Measurements from ENCODE around the gene SDCBP2. TPM values are rescaled to one million over a fixed set of nuclear protein-coding genes. Genes with fewer than 3 reads are reported as not detected.
A peak's percentile ranks its signal among the peaks of the same experiment; 100 is the strongest.
"Not testable (repeated sequence)": the region's sequence is repeated elsewhere in the genome, so short reads cannot be mapped to it uniquely, and the experiment has no call there.

Gene SDCBP2
- polyA plus RNA-seq, 3 donors from 2014 or later = 1.3 to 2.0 (median 1.8) TPM

DNA sequence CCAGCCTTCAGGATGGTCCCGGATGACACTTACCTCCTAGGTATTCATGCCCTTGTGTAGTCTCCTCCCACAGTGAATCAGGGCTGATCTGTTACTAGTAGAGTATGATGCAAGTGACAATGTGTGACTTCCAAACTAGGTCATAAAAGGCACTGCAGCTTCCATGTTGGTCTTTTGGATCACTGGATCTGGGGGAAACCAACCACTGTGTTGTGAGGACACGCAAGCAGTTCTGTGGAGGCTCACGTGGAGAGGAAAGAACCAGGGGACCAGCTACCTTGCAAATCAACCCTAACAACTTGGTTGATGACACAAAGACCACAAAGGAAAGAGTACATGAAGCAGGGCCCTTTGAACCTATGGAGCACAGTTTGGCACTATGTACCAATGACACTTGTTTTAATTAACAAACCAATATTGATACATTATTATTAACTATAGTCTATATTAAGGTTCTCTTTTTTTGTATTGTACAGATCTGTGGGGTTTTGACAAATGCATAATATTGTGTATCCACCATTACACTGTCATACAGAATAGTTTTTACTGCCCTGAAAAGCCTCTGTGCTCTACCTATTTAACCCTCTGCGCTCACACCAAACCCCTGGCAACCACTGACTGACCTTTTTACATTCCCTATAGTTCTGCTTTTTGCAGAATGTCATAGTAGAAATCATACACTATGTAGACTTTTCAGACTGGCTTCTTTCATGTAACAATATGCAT lies 16.3 kb upstream of the SDCBP2 start:
- no peak overlapping the region for H3K4me3 Mint-ChIP-seq
- no peaks in the 10 kb centered on the region for H3K27me3 Mint-ChIP-seq (ENCODE audit: low read depth in 3 of 3)
- H3K4me1 Mint-ChIP-seq = peaks cover 14 to 23% of the 10 kb centered on the region in 2 donors
- no peak overlapping the region for H3K27ac Mint-ChIP-seq
- DNase-seq = no peak
- H3K36me3 Mint-ChIP-seq = peaks cover 0 to 3% (median 0%) of the 10 kb centered on the region in 3 donors
- H3K9me3 Mint-ChIP-seq = peaks cover 0 to 4% (median 0%) of the 10 kb centered on the region in 6 donors

DNA sequence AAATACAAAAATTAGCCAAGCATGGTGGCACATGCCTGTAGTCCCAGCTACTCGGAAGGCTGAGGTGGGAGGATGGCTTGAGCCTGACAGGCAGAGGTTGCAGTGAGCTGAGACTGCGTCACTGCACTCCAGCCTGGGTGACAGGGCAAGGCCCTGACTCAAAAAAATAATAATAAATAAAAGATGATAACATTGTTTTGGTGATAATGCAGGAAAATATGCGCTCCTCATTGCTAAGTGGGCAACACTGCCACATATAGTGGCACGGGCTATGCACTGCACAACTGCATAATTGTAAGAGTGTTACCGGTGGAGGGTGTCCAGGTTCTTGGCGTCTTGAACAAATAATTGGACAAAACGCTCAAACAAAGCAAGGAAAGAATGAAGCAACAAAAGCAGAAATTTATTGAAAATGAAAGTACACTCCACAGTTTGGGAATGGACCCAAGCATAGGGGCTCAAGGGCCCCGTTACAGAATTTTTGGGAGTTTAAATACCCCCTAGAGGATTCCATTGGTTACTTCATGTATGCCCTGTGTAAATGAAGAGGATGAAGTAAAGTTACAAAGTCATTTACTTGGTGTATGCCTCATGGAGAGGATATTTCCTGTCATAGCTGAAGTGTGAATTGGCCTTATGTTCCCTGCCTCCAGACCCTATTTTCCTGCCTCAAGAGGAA lies 14.6 kb upstream of the SDCBP2 start:
- not testable (repeated sequence) for H3K4me3 Mint-ChIP-seq; H3K27me3 Mint-ChIP-seq (ENCODE audit: low read depth in 3 of 3); DNase-seq; H3K27ac Mint-ChIP-seq; H3K36me3 Mint-ChIP-seq; H3K9me3 Mint-ChIP-seq
- H3K4me1 Mint-ChIP-seq = peaks cover 14 to 23% of the 10 kb centered on the region in 2 donors

DNA sequence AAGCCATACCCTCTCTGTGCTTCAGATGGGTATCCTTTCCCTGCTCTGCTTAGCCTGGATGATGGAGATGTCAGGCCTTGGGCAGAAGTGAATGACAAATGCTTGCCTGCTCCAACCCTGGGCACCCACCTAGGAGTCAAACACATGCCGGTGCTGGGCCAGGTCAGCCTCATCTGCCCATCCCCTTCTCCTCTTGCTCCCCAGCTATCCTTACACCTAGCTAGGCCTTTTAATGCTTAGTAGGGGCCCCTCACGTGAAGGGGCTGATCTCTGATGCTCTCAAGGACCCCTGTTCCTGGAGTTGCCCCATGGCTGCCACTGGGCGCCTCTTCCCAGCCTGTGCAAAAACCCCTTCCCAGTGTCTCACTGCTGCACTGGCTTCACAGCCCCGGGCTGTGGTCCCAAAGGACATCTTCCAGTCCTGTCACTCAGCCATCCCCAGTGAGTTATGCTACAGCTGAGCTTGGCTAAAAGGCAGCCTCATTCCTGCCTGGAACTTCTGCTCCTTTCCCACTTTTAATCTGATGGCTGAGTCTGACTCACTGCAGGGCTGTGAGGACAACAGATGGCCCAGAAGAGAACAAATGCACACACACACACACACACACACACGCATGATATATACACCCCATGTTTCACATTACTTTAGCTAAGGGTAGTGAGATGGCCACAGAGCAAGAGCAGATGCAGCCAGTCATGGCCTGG lies 12.8 kb upstream of the SDCBP2 start:
- DNase-seq = no peak
- no peaks in the 10 kb centered on the region for H3K9me3 Mint-ChIP-seq
- H3K27ac Mint-ChIP-seq = no peak overlapping the region
- no peak overlapping the region for H3K4me3 Mint-ChIP-seq
- no peaks in the 10 kb centered on the region for H3K36me3 Mint-ChIP-seq
- H3K27me3 Mint-ChIP-seq (ENCODE audit: low read depth in 3 of 3) = no peaks in the 10 kb centered on the region
- peaks cover 15 to 26% of the 10 kb centered on the region in 2 donors for H3K4me1 Mint-ChIP-seq

DNA sequence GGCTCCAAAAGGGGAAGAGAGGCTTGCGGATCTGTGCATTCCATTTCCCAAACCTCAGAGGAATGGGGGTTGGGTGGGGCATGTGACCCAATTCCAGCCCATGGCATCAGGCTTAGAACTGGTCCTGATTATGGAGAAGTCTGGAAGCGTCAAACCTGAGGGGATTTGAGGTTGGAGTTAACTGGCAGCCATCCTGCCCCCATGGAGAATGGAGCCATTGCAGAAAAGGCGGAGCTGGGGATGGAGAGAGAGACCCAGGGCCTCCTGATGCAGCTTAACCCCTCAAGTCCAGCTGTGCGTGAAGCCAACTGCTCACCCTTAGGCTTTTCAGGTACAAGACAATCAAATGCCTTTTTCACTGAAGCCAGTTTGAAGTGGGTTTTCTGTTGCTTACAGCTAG lies 9.9 kb upstream of the SDCBP2 start:
- H3K27me3 Mint-ChIP-seq (ENCODE audit: low read depth in 3 of 3) = no peaks in the 10 kb centered on the region
- DNase-seq = no peak
- H3K4me1 Mint-ChIP-seq = peaks cover 10 to 16% of the 10 kb centered on the region in 2 donors
- no peaks in the 10 kb centered on the region for H3K36me3 Mint-ChIP-seq
- H3K4me3 Mint-ChIP-seq = no peak overlapping the region
- H3K9me3 Mint-ChIP-seq = no peaks in the 10 kb centered on the region
- H3K27ac Mint-ChIP-seq = no peak overlapping the region

DNA sequence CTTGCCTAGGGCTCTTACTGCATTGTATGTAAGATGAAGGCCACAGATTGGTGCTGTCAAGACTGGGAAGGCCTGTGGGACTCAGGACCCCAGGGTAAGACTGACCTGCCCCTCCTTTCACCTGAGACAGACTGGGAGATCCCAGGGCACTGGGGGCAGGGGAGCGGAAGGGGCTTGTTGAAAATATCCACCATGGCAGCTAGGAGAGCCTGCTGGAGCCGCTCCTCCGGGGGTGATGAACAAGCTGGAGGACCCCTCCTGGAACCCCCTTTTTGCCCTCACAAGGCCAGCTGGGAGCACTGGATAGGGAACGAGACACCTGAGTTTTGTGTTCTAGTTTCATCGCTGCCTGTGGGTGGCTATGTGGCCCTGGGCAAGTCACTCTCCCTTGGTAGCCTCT lies 9.2 kb upstream of the SDCBP2 start:
- H3K27me3 Mint-ChIP-seq (ENCODE audit: low read depth in 3 of 3) = no peaks in the 10 kb centered on the region
- H3K4me1 Mint-ChIP-seq = peaks cover 10 to 16% of the 10 kb centered on the region in 2 donors
- no peak overlapping the region for H3K27ac Mint-ChIP-seq
- H3K4me3 Mint-ChIP-seq = no peak overlapping the region
- no peaks in the 10 kb centered on the region for H3K9me3 Mint-ChIP-seq
- no peak for DNase-seq
- H3K36me3 Mint-ChIP-seq = no peaks in the 10 kb centered on the region

DNA sequence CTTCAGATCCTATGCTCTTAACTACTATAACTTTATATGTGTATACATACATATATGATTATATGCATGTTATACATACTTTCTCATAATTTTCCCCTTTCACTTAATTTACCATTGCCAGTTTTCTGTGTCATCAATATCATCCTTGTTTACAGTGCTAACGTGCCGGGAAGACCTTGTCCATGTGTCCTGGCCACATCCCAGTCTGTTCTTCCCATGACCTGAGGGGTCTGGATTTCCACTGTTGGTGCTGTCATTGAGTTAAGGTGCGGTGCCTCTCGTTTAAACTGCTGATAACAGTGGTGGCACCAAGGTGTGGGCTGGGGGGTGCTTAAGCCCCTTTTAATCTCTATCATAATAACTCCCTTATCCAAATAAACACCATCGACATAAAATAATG lies 8.5 kb upstream of the SDCBP2 start:
- H3K4me1 Mint-ChIP-seq = peaks cover 10 to 16% of the 10 kb centered on the region in 2 donors
- no peaks in the 10 kb centered on the region for H3K27me3 Mint-ChIP-seq (ENCODE audit: low read depth in 3 of 3)
- H3K36me3 Mint-ChIP-seq = no peaks in the 10 kb centered on the region
- no peaks in the 10 kb centered on the region for H3K9me3 Mint-ChIP-seq
- DNase-seq = no peak
- no peak overlapping the region for H3K4me3 Mint-ChIP-seq
- peak overlapping the region in 2 of 6 donors; percentile 51 to 70 for H3K27ac Mint-ChIP-seq

DNA sequence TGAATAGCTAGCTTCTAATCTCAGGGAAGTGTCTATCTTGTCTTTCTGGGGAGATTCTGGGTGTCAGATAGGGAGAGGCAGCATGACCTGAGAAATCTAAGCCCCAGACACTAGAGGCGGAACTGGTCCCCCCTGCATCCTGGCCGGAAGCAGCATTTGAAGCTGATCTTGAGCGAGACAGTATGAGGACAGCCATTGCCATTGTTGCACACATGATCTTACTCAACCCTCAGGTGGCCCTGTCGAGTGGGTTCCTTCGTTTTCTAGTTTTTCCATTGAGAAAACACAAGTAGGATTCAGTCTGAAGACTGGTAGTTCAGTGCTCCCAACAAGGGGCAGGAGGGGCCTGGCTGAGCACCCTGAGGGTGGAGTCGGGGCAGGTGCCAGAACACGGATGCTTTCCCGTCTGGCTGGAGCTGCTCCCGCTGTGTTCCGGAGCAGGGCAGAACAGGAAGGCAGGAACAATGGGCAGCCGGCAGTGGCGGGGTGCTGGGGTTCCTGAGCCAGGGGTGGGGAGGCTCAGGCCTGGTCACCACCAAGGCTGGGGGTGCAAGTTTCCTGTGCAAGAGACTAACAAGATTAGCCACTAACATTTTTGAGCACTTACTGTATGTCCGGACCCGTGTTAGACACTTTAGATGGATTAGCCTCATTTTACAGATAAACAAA lies 7.9 kb upstream of the SDCBP2 start:
- Mint-ChIP-seq H3K4me1 (peaks cover 10 to 16% of the 10 kb centered on the region in 2 donors), H3K27ac (peak overlapping the region in 4 of 6 donors; percentile 49 to 77 (median 52)), H3K4me3 (no peak overlapping the region), H3K9me3 (no peaks in the 10 kb centered on the region), H3K27me3 (ENCODE audit: low read depth in 3 of 3) (peaks cover 0 to under 1% (median 0%) of the 10 kb centered on the region in 3 donors), H3K36me3 (no peaks in the 10 kb centered on the region)
- no peak for DNase-seq

DNA sequence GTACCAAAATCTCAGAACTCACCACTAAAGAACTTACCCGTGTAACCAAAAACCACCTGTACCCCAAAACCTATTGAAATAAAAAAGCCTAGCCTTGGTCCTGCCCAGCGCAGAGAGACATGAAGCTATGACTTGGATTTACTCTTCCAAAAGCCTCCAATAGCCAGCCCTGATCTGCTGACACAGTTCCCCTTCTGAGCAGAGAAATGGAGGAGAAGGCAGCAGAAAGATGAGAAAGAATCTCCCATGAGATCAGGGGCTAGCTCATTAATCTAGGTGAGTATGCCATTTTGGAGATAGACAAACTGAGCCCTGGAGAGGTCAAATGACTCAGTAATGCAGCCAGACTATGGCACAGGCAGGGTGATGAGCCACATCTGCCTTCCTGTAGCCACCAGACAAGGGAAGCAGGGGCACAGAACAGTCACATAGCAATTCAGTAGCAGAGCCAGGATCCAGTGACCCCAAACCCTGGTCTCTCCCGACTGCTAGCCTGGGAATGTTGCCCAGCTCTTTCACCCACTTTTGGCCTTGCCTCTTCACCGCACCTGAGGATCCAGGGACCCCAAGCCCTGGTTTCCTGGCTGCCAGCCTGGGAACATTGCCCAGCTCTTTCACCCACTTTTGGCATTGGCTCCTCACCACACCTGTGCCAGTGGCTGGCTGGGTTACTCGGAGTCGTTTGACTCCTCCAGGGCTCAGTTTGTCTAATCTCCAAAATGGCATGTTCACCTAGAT lies 7.2 kb upstream of the SDCBP2 start:
- Mint-ChIP-seq H3K36me3 (no peaks in the 10 kb centered on the region), H3K9me3 (no peaks in the 10 kb centered on the region), H3K4me1 (peaks cover 10 to 16% of the 10 kb centered on the region in 2 donors), H3K27ac (peak overlapping the region in 2 of 6 donors; percentile 34 to 50), H3K4me3 (no peak overlapping the region), H3K27me3 (ENCODE audit: low read depth in 3 of 3) (peaks cover 0 to 1% (median 0%) of the 10 kb centered on the region in 3 donors)
- no peak for DNase-seq

DNA sequence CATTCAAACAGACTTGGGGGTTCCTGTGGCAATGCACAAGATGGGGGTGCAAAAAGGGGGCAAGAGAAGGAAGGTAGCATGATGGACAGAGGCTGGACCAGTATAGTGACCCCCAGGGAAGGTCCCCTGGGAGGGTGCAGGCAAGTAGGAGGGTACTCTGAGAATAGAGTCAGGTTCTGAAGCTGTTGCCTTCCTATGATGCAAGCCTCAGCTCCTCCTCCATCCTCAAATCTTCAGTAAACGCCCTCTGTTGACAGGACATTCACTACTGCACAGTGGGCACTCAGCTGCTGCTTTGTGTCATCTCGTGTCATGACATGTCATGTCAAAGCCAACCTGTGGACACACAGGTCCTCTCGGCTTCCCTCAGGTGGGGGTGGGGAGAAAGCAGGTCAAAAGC lies 5.8 kb upstream of the SDCBP2 start:
- Mint-ChIP-seq H3K36me3 (no peaks in the 10 kb centered on the region), H3K4me3 (no peak overlapping the region), H3K27me3 (ENCODE audit: low read depth in 3 of 3) (peaks cover 0 to 1% (median 0%) of the 10 kb centered on the region in 3 donors), H3K4me1 (peaks cover 10 to 16% of the 10 kb centered on the region in 2 donors), H3K9me3 (no peaks in the 10 kb centered on the region), H3K27ac (peak overlapping the region in 1 of 6 donors; percentile 13)
- no peak for DNase-seq

DNA sequence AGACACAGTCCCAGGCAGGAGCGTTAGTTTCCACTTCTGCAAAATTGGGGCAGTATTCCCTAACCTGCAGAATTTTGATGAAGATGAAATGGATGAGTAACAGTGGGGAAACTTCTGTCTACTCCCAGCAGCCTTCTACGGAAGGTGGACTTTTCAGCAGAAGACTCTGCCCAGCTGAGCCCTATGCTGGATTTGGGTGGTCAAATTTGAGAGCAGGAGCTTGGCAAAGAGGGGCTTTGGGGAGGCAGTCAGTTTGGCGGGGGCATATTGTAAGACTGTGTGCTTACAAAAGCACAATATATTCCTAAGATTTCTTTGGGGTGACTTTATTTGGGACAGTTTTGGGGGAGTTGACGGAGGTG lies 5.4 kb upstream of the SDCBP2 start:
- H3K4me3 Mint-ChIP-seq = no peak overlapping the region
- DNase-seq = no peak
- peak overlapping the region in 1 of 6 donors; percentile 13 for H3K27ac Mint-ChIP-seq
- no peaks in the 10 kb centered on the region for H3K9me3 Mint-ChIP-seq
- no peaks in the 10 kb centered on the region for H3K36me3 Mint-ChIP-seq
- H3K27me3 Mint-ChIP-seq (ENCODE audit: low read depth in 3 of 3) = peaks cover 0 to 1% (median 0%) of the 10 kb centered on the region in 3 donors
- H3K4me1 Mint-ChIP-seq = peaks cover 10 to 16% of the 10 kb centered on the region in 2 donors

DNA sequence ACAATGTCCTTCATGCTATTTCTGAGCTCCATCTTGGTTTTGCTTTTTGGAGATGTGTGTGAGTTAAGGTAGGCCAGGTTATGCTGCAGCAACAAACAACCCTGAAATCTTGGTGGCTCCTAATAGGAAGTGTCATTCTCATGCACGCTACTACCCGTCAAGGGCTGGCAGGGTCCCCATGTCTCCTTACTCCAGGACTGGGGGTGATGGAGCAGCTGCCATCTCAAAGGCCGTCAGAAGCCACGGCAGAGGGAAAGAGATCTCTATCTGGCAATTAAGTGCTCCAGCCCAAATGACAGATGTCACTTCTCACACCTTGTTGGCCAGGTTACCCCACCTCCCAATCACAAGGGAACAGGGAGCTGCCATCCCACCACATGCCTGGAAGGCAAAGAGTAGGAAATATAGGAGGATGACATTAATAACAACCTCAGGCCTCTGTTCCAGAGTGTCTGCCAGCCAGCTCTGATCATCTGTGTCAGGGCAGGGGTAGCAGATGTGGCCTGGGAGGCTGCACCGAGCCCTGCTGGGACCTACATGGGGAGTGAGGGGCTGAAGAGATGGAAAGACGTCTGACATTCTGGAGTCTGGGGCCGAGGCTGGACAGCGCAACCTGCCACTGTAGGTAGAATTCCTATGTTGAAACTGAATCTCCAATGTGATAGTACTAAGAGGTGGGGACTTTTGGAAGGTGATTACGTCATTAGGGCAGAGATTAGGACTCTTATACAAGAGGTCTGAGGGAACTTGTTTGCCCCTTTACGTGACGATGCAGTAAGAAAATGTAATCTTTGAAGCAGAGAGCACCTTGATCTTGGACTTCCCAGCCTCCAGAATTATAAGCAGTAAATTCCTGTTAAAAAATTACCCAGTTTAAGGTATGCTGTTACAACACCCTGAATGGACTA lies 4.8 kb upstream of the SDCBP2 start:
- Mint-ChIP-seq H3K27me3 (ENCODE audit: low read depth in 3 of 3) (peaks cover 0 to 1% (median 0%) of the 10 kb centered on the region in 3 donors), H3K4me1 (peaks cover 10 to 16% of the 10 kb centered on the region in 2 donors), H3K9me3 (no peaks in the 10 kb centered on the region), H3K27ac (no peak overlapping the region), H3K4me3 (no peak overlapping the region), H3K36me3 (no peaks in the 10 kb centered on the region)
- DNase-seq = no peak

DNA sequence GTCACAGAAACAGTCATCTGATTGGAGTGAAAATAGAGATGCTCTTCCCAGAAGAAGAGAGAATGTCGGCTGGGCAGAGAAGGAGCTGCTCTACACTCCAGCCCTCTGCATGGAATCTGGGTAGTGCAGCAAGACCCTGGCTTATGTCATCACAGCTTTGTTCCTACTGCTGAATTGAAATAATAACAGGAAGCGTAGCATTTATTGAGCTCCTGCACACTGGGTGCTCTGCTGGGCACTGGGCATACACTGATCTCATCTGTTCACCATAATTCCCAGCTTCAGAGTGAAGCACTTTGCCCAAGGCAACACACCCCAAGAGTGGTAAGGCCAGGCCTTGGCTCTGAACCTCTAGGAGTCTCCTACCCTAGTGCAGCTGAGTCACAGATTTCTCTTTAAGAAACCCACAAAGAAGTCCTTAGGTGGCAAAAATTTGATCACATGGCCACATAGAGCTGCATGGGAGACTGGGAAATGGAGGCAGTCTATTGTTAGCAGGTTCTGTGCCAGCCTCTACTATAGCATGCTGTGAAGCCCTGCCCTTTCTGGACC lies 3.9 kb upstream of the SDCBP2 start:
- Mint-ChIP-seq H3K9me3 (no peaks in the 10 kb centered on the region), H3K4me3 (no peak overlapping the region), H3K27me3 (ENCODE audit: low read depth in 3 of 3) (peaks cover 0 to 1% (median 0%) of the 10 kb centered on the region in 3 donors), H3K27ac (no peak overlapping the region), H3K36me3 (no peaks in the 10 kb centered on the region), H3K4me1 (peaks cover 12 to 23% of the 10 kb centered on the region in 2 donors)
- no peak for DNase-seq
